ENCODE data around the gene CCDC148.

Gene CCDC148

GRCh38 chr2:158174956-158175355 lies 281.6 kb downstream of the CCDC148 start:
- TF ChIP-seq CTCF (IDR thresholded peaks at IDR 0.05; ENCODE audit: insufficient read depth, low read length, missing control alignments) = no peak
- ChIA-PET CTCF (interaction anchor here (1.5 to 3.0 kb wide), 2 partner anchors 571 to 580 kb away, joined by 9 to 10 read pairs; no protein-coding TSS in a partner anchor), POLR2A (no interaction called here)
- no peak for DNase-seq (ENCODE audit: low read depth, low spot score)
- H3K4me3 ChIP-seq (ENCODE audit: low read depth, low read length) = no peak overlapping the region

GRCh38 chr2:158174495-158174894 lies 282.1 kb downstream of the CCDC148 start:
- H3K4me3 ChIP-seq (ENCODE audit: low read depth, low read length) = no peak overlapping the region
- ChIA-PET POLR2A (no interaction called here), CTCF (interaction anchor here (1.5 to 3.0 kb wide), 2 partner anchors 571 to 580 kb away, joined by 9 to 10 read pairs; no protein-coding TSS in a partner anchor)
- no peak for DNase-seq (ENCODE audit: low read depth, low spot score)
- TF ChIP-seq CTCF (IDR thresholded peaks at IDR 0.05; ENCODE audit: insufficient read depth, low read length, missing control alignments) = no peak

GRCh38 chr2:158172719-158173118 lies 283.8 kb downstream of the CCDC148 start:
- POLR2A ChIA-PET = no interaction called here
- CTCF ChIA-PET = interaction anchor here (1.2 to 3.0 kb wide), 2 partner anchors 573 to 580 kb away, joined by 4 to 10 read pairs; no protein-coding TSS in a partner anchor
- DNase-seq (ENCODE audit: low read depth, low spot score) = no peak
- no peak for TF ChIP-seq CTCF (IDR thresholded peaks at IDR 0.05; ENCODE audit: insufficient read depth, low read length, missing control alignments)
- no peak overlapping the region for H3K4me3 ChIP-seq (ENCODE audit: low read depth, low read length)

- no peak for DNase-seq (ENCODE audit: low read depth, low spot score)
- TF ChIP-seq CTCF (IDR thresholded peaks at IDR 0.05; ENCODE audit: insufficient read depth, low read length, missing control alignments) = no peak
- CTCF ChIA-PET = no interaction called here
- H3K4me3 ChIP-seq (ENCODE audit: low read depth, low read length) = no peak overlapping the region
- POLR2A ChIA-PET = no interaction called here
Measured at GRCh38 chr2:158154596-158154995, 302.0 kb downstream of the CCDC148 start.

GRCh38 chr2:158153270-158154015 lies 303.1 kb downstream of the CCDC148 start:
- POLR2A ChIA-PET = no interaction called here
- no peak for TF ChIP-seq CTCF (IDR thresholded peaks at IDR 0.05; ENCODE audit: insufficient read depth, low read length, missing control alignments)
- H3K4me3 ChIP-seq (ENCODE audit: low read depth, low read length) = no peak overlapping the region
- CTCF ChIA-PET = no interaction called here
- no peak for DNase-seq (ENCODE audit: low read depth, low spot score)

GRCh38 chr2:158144914-158145625 lies 311.5 kb downstream of the CCDC148 start:
- no peak for DNase-seq (ENCODE audit: low read depth, low spot score)
- ChIA-PET POLR2A (no interaction called here), CTCF (no interaction called here)
- TF ChIP-seq CTCF (IDR thresholded peaks at IDR 0.05; ENCODE audit: insufficient read depth, low read length, missing control alignments) = no peak
- no peak overlapping the region for H3K4me3 ChIP-seq (ENCODE audit: low read depth, low read length)
